A549 (cell line): ENCODE data around the gene LLGL2. TPM values are rescaled to one million over a fixed set of nuclear protein-coding genes. Genes with fewer than 3 reads are reported as not detected.

Experiments used
- ATAC-seq, 2 experiments: fragments of 200-7000 bp in 1 of 2; fragments of >200 bp in 1 of 2; cut with Nextera tagmentation in 1 of 2; cut with Tn5 transposase in 1 of 2; 3 replicates each; pipeline versions ENCODE4 v1.8.0 to v1.9.1; 2018 to 2020; ENCODE audit warnings: mild to moderate bottlenecking in 1 of 2, moderate library complexity in 1 of 2
- CTCF ChIA-PET: fragments of 300-600 bp; sonication (Branson Sonifier 250); formaldehyde crosslinking; extraction: SDS; loops from one replicate; lab custom pipeline; 2021; ENCODE audit warnings: antibody characterized with exemption, inconsistent platforms; lab: Yijun Ruan, JAX
- POLR2A ChIA-PET: fragments of 350-600 bp; formaldehyde crosslinking; extraction: SDS; loops from one replicate; lab custom pipeline; 2021; ENCODE audit warnings: antibody characterized with exemption, inconsistent platforms; lab: Yijun Ruan, JAX
- DNase-seq, 2 experiments: peaks; one replicate each; pipeline versions ENCODE4 v3.0.0 to v3.0.0-alpha.2; 2011 to 2016; ENCODE audit warnings: low read depth in 1 of 2, low spot score in 1 of 2
- FAIRE-seq: peaks from 2 replicates; lab custom pipeline; 2011; peaks lifted over from hg19 to GRCh38; lab: Jason Lieb, UNC
- H3K27ac ChIP-seq, 2 experiments: fragments of >200 bp; sonication (Bioruptor Twin); formaldehyde crosslinking; 3 replicates each; pipeline ENCODE4 v1.5.1; 2016 to 2017
- H3K4me1 ChIP-seq: fragments of >200 bp; sonication (Bioruptor Twin); formaldehyde crosslinking; 3 replicates; pipeline ENCODE4 v1.6.1; 2016
- H3K4me2 ChIP-seq: fragments of >200 bp; sonication (Bioruptor Twin); formaldehyde crosslinking; 3 replicates; pipeline ENCODE4 v1.6.1; 2016
- H3K4me3 ChIP-seq: fragments of >200 bp; sonication (Bioruptor Twin); formaldehyde crosslinking; 3 replicates; pipeline ENCODE4 v1.5.1; 2016
- H3K9me3 ChIP-seq: fragments of >200 bp; sonication (Bioruptor Twin); formaldehyde crosslinking; 3 replicates; pipeline ENCODE4 v1.6.1; 2016
- BCL3 ChIP-seq: fragments of >200 bp; sonication (Bioruptor Twin); formaldehyde crosslinking; IDR thresholded peaks from 3 replicates; pipeline ENCODE4 v1.6.1; 2016
- CBX8 ChIP-seq: fragments of 200-600 bp; sonication (generic); IDR thresholded peaks from 2 replicates; pipeline ENCODE4 v1.6.1; 2016
- CHD4 ChIP-seq: fragments of 200-600 bp; sonication (generic); IDR thresholded peaks from 2 replicates; pipeline ENCODE4 v1.6.1; 2016; ENCODE audit warnings: antibody characterized with exemption, mild to moderate bottlenecking, borderline replicate concordance
- E2F6 ChIP-seq: IDR thresholded peaks from 2 replicates; pipeline ENCODE4 v1.6.1; 2012; ENCODE audit warnings: low read depth, borderline replicate concordance
- EHF ChIP-seq: fragments of 250-450 bp; sonication (Bioruptor Pico); IDR thresholded peaks from 2 replicates; pipeline ENCODE4 v1.5.0; 2020; ENCODE audit warnings: mild to moderate bottlenecking
- EHMT2 ChIP-seq: fragments of 200-600 bp; sonication (generic); IDR thresholded peaks from 2 replicates; pipeline ENCODE4 v1.6.1; 2016; ENCODE audit warnings: antibody characterized with exemption, low read depth, mild to moderate bottlenecking, moderate library complexity
- EP300 ChIP-seq, 2 experiments: fragments of >200 bp; sonication (Bioruptor Twin); formaldehyde crosslinking; IDR thresholded peaks; 2 replicates in 1 of 2; 3 replicates in 1 of 2; pipeline ENCODE4 v1.6.1; 2016 to 2017
- ESRRA ChIP-seq: fragments of 150-350 bp; IDR thresholded peaks from 2 replicates; pipeline ENCODE4 v1.6.1; 2014; ENCODE audit warnings: mild to moderate bottlenecking, low read length, borderline replicate concordance
- HES2 ChIP-seq: fragments of >200 bp; sonication (Bioruptor Twin); formaldehyde crosslinking; IDR thresholded peaks from 2 replicates; pipeline ENCODE4 v1.6.1; 2016
- HOXA7 ChIP-seq: fragments of 250-450 bp; sonication (Bioruptor Pico); IDR thresholded peaks from 2 replicates; pipeline ENCODE4 v1.5.0; 2020; ENCODE audit warnings: mild to moderate bottlenecking, moderate library complexity
- JUN ChIP-seq, 2 experiments: fragments of >200 bp; sonication (Bioruptor Twin); formaldehyde crosslinking; IDR thresholded peaks; 2 replicates in 1 of 2; 3 replicates in 1 of 2; pipeline ENCODE4 v1.6.1; 2016 to 2017
- MAX ChIP-seq: IDR thresholded peaks from 2 replicates; pipeline ENCODE4 v1.6.1; 2012
- MAZ ChIP-seq: fragments of 150-350 bp; IDR thresholded peaks from 2 replicates; pipeline ENCODE4 v1.6.1; 2014; ENCODE audit warnings: antibody characterized with exemption, low read depth, low read length, borderline replicate concordance
- MYC ChIP-seq: IDR thresholded peaks from 2 replicates; pipeline ENCODE4 v1.6.1; 2012; ENCODE audit warnings: mild to moderate bottlenecking, inconsistent platforms, low read length, improper control_type of control experiment, borderline replicate concordance
- NPAS2 ChIP-seq: fragments of 250-450 bp; sonication (Bioruptor Pico); IDR thresholded peaks from 2 replicates; pipeline ENCODE4 v1.8.0; 2022; ENCODE audit warnings: mild to moderate bottlenecking, moderate library complexity, borderline replicate concordance
- NR3C1 ChIP-seq: fragments of >200 bp; sonication (Bioruptor Twin); formaldehyde crosslinking; IDR thresholded peaks from 3 replicates; pipeline ENCODE4 v1.6.1; 2017
- PHF8 ChIP-seq: fragments of 200-600 bp; sonication (generic); IDR thresholded peaks from 2 replicates; pipeline ENCODE4 v1.6.1; 2016; ENCODE audit warnings: low read depth, mild to moderate bottlenecking, antibody characterized with exemption, moderate library complexity, borderline replicate concordance
- POLR2AphosphoS2 ChIP-seq: conservative IDR thresholded peaks from 2 replicates; pipeline ENCODE4 v1.6.1; 2012; ENCODE audit warnings: low read length, improper control_type of control experiment, inconsistent platforms
- RAD21 ChIP-seq, 2 experiments: fragments of >200 bp in 1 of 2; sonication (Bioruptor Twin) in 1 of 2; formaldehyde crosslinking in 1 of 2; IDR thresholded peaks in 1 of 2; conservative IDR thresholded peaks in 1 of 2; 2 replicates in 1 of 2; 3 replicates in 1 of 2; pipeline ENCODE4 v1.6.1; 2012 to 2018; ENCODE audit warnings: inconsistent platforms in 1 of 2
- RCOR1 ChIP-seq: fragments of 150-350 bp; IDR thresholded peaks from 2 replicates; pipeline ENCODE4 v1.6.1; 2014; ENCODE audit warnings: antibody characterized with exemption, low read length, low read depth
- RFX5 ChIP-seq: fragments of 450-650 bp; IDR thresholded peaks from 2 replicates; pipeline ENCODE4 v1.7.1; 2014; ENCODE audit warnings: antibody characterized with exemption, mild to moderate bottlenecking, moderate library complexity
- SMC3 ChIP-seq: fragments of >200 bp; sonication (Bioruptor Twin); formaldehyde crosslinking; IDR thresholded peaks from 3 replicates; pipeline ENCODE4 v1.6.1; 2018; ENCODE audit warnings: inconsistent platforms
- TP53 ChIP-seq: fragments of 250-450 bp; sonication (Bioruptor Pico); IDR thresholded peaks from 2 replicates; pipeline ENCODE4 v1.5.0; 2021; ENCODE audit warnings: mild to moderate bottlenecking, moderate library complexity
- USF2 ChIP-seq: fragments of 450-650 bp; IDR thresholded peaks from 2 replicates; pipeline ENCODE4 v1.6.1; 2014; ENCODE audit warnings: antibody characterized with exemption
- ZFP36 ChIP-seq: fragments of 450-650 bp; IDR thresholded peaks from 2 replicates; pipeline ENCODE4 v1.6.1; 2014; ENCODE audit warnings: borderline replicate concordance; ENCODE audit not compliant: partially characterized antibody
- ZNF302 ChIP-seq: fragments of 250-450 bp; sonication (Bioruptor Pico); IDR thresholded peaks from 2 replicates; pipeline ENCODE4 v1.9.0; 2021; ENCODE audit warnings: inconsistent platforms, mild to moderate bottlenecking, moderate library complexity
- WGBS: methylation state at CpG from one replicate; pipeline ENCODE4 v1.1.6; 2017; ENCODE audit errors: missing lambda C conversion rate; 5-methylcytosine and 5-hydroxymethylcytosine counted together
- polyA plus RNA-seq, 4 experiments: library from polyadenylated mRNA; depleted of rRNA in 3 of 4; stranded (reverse); fragments of >200 nt; fragmentation: RNase III in 1 of 4; extraction: RNeasy Plus Mini Kit Qiagen cat#74134 plus additional on column Dnase treatment in 1 of 4; gene quantifications; 2 replicates in 3 of 4; 3 replicates in 1 of 4; pipeline ENCODE4 v1.2.3, GENCODE V29; 2011 to 2017
- TF ChIP-seq, protein P1 (sequence below): IDR thresholded peaks from 2 replicates; pipeline ENCODE4 v1.6.1; 2012
- TF ChIP-seq, protein P2 (sequence below): fragments of 250-450 bp; sonication (Bioruptor Pico); IDR thresholded peaks from 2 replicates; pipeline ENCODE4 v1.5.0; 2020; ENCODE audit warnings: low read depth, mild to moderate bottlenecking, moderate library complexity

LLGL2 gene
- polyA plus RNA-seq, 2 of the 4 experiments (the other 2 are of a cell fraction), result 18.9 to 35.0 TPM

DNA sequence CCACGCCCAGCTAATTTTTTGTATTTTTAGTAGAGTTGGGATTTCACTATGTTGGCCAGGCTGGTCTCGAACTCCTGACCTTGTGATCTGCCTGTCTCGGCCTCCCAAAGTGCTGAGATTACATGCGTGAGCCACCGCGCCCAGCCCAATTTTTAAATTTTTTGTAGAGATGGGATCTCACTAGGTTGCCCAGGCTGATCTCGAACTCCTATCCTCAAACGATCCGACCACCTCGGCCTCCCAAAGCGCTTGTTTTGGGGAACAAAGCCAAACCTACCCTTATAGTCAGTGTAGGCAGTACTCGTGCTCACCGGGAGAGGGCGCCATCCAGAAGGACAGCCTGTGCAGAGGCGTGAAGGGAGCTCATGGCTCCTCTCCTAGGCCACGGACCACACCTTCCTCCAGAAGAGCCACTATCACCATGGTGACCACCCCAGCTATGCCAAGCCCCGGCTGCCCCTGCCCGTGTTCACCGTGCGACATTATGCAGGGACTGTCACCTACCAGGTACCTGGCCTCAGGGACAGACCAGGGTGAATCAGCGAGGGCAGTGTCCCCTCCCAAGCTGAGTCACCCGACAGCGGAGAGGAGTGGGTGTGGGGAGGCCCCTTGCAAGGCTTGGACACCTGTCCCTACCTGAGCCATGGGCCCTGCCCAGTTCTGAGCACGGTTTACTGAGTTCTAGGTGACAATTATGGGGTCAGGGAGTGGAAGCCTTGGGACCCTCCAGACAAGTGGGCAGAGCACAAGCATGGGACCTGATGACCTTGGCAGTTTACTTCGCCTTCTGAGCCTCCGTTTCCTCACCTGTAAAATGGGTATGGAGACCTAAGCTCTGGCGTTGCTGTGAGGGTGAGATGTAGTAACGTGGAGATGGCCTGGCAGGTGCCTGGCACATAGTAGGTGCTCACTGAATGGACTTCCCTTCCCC is 75.8 kb downstream of the LLGL2 start (continued):
- TF ChIP-seq, protein P1, sequence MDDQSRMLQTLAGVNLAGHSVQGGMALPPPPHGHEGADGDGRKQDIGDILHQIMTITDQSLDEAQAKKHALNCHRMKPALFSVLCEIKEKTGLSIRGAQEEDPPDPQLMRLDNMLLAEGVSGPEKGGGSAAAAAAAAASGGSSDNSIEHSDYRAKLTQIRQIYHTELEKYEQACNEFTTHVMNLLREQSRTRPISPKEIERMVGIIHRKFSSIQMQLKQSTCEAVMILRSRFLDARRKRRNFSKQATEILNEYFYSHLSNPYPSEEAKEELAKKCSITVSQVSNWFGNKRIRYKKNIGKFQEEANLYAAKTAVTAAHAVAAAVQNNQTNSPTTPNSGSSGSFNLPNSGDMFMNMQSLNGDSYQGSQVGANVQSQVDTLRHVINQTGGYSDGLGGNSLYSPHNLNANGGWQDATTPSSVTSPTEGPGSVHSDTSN, result no peak
- TF ChIP-seq EHMT2 (no peak), EHF (CRISPR knock-in tag) (no peak), MYC (no peak), CHD4 (peak; percentile 56; the same call in 1 of the 2 replicates), ZFP36 (no peak), HES2 (no peak), RCOR1 (no peak), RFX5 (no peak), RAD21 (conservative IDR thresholded peaks at IDR 0.05 in 1 of 2, IDR thresholded peaks at IDR 0.05 in 1 of 2) (peak; percentile 62 to 63)

GRCh38 chr17:75602644-75603043 is 77.1 kb downstream of the LLGL2 start:
- Histone ChIP-seq H3K4me1 (peaks cover 43% of the 10 kb centered on the region), H3K4me3 (no peak overlapping the region), H3K4me2 (no peak overlapping the region), H3K27ac (peak overlapping the region; percentile 61 to 64; a peak in 4 of 6 replicates)
- CTCF ChIA-PET, result interaction anchor here (0.6 to 29.9 kb wide), 15 partner anchors 10 to 146 kb away, joined by 3 to 926 read pairs (median 7); partner anchors contain the start of genes LLGL2 and SMIM5
- DNase-seq (no peak), ATAC-seq (peak; percentile 3 to 11; a peak in 4 of 6 replicates)
- TF ChIP-seq ESRRA, result no peak
- no peak for TF ChIP-seq NPAS2 (CRISPR knock-in tag)
- TF ChIP-seq EHF (CRISPR knock-in tag), result no peak
- TF ChIP-seq, protein P2, sequence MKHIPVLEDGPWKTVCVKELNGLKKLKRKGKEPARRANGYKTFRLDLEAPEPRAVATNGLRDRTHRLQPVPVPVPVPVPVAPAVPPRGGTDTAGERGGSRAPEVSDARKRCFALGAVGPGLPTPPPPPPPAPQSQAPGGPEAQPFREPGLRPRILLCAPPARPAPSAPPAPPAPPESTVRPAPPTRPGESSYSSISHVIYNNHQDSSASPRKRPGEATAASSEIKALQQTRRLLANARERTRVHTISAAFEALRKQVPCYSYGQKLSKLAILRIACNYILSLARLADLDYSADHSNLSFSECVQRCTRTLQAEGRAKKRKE (CRISPR knock-in tag), result no peak
- no peak for TF ChIP-seq POLR2AphosphoS2
- TF ChIP-seq, all 56 proteins: peak for 0
- 89% methylated on average over 11 of the region's 12 CpGs for WGBS
- POLR2A ChIA-PET, result interaction anchor here (0.6 kb wide), 1 partner anchor 169 kb away, joined by 3 read pairs; no protein-coding TSS in a partner anchor
- H3K9me3 ChIP-seq, result no peaks in the 10 kb centered on the region
- no peak for FAIRE-seq

- FAIRE-seq, result no peak
- CTCF ChIA-PET, result interaction anchor here (0.6 to 29.9 kb wide), 11 partner anchors 11 to 147 kb away, joined by 3 to 926 read pairs (median 7); partner anchors contain the start of genes LLGL2 and SMIM5
- peak in 1 of 2 experiments; percentile 15; a peak in 3 of 6 replicates for ATAC-seq
- Histone ChIP-seq H3K4me3 (no peak overlapping the region), H3K27ac (peak overlapping the region; percentile 61 to 64), H3K4me2 (peak overlapping the region; percentile 55; the same call in 2 of the 3 replicates), H3K9me3 (no peaks in the 10 kb centered on the region), H3K4me1 (peaks cover 43% of the 10 kb centered on the region)
- DNase-seq, result no peak
- POLR2A ChIA-PET, result interaction anchor here (0.6 to 1.4 kb wide), 2 partner anchors 64 to 169 kb away, joined by 3 to 5 read pairs; partner anchors contain the start of genes RECQL5 and SAP30BP
- 89% methylated on average over 9 of the region's 9 CpGs for WGBS
- TF ChIP-seq HOXA7 (CRISPR knock-in tag), result no peak
- TF ChIP-seq TP53 (CRISPR knock-in tag), result no peak
- TF ChIP-seq EP300 (IDR thresholded peaks at IDR 0.05), result no peak
- TF ChIP-seq USF2, result no peak
- TF ChIP-seq JUN (IDR thresholded peaks at IDR 0.05), result no peak
- no peak for TF ChIP-seq ZNF302 (CRISPR knock-in tag)
- TF ChIP-seq NR3C1, result no peak
- no peak for TF ChIP-seq SMC3
- TF ChIP-seq BCL3, result no peak
- no peak for TF ChIP-seq PHF8
- no peak for TF ChIP-seq MAZ
- TF ChIP-seq CBX8, result no peak
- TF ChIP-seq, protein P2 (CRISPR knock-in tag), result no peak
- no peak for TF ChIP-seq E2F6
- TF ChIP-seq MAX, result no peak
Observed at GRCh38 chr17:75603123-75603522, 77.6 kb downstream of the LLGL2 start.
